Stimulated activated naive CD8-positive, alpha-beta T cell treated with anti-CD3 and anti-CD28 coated beads, Interleukin-15, Interleukin-2, amounts not matched to agents 100 ng/mL and 50 ng/mL, for 24 hours (primary cell): Measurements from ENCODE around the gene ANO9.
"Not testable (repeated sequence)": the region's sequence is repeated elsewhere in the genome, so short reads cannot be mapped to it uniquely, and the experiment has no call there.

Experiments
- H3K27ac Mint-ChIP-seq: one replicate; pipeline ENCODE4 v1.8.0; 2021; ENCODE audit warnings: mild to moderate bottlenecking, mixed read lengths
- H3K27me3 Mint-ChIP-seq: one replicate; pipeline ENCODE4 v1.8.0; 2021; ENCODE audit warnings: mixed read lengths
- H3K36me3 Mint-ChIP-seq: one replicate; pipeline ENCODE4 v1.8.0; 2021; ENCODE audit warnings: low read depth, mixed read lengths
- H3K4me1 Mint-ChIP-seq: one replicate; pipeline ENCODE4 v1.8.0; 2021; ENCODE audit warnings: low read depth, mixed read lengths
- H3K4me3 Mint-ChIP-seq: one replicate; pipeline ENCODE4 v1.8.0; 2021; ENCODE audit warnings: mild to moderate bottlenecking, mixed read lengths
- H3K9me3 Mint-ChIP-seq: one replicate; pipeline ENCODE4 v1.8.0; 2021; ENCODE audit warnings: mixed read lengths

ANO9 gene

DNA sequence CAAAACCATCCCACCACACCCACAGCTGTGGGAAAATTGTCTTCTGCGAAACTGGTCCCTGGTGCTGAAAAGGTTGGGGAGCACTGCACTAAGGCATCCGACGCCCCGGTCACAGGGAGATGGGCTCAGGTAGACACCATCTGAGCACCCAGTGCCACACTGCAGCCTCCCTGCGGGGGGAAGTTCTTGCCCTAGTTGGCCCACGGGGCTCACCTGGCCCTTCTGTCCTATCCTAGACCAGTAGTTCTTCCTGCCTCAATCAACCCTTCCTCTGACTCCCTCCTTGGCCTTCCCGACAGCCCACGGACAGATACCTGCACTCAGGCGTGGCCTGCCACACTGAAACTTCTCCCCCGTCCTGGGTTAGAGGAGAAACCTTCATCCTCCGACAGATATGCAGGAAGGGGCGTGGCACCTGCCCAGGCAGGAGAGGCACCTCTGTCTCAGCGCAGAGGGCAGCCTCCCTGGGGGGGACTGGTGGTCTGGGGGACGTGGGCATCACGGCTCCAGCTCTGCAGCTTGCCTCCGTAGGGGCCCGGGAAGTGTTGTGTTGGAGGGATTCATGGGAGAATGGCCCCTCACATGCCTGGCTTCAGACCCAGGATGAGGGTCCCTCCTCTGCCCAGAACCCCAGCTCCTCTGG is 4.5 kb downstream of the ANO9 start:
- no peaks in the 10 kb centered on the region for H3K9me3 Mint-ChIP-seq
- H3K4me3 Mint-ChIP-seq = no peak overlapping the region
- H3K36me3 Mint-ChIP-seq = no peaks in the 10 kb centered on the region
- H3K27ac Mint-ChIP-seq = no peak overlapping the region
- no peaks in the 10 kb centered on the region for H3K27me3 Mint-ChIP-seq
- H3K4me1 Mint-ChIP-seq = peaks cover 25% of the 10 kb centered on the region

DNA sequence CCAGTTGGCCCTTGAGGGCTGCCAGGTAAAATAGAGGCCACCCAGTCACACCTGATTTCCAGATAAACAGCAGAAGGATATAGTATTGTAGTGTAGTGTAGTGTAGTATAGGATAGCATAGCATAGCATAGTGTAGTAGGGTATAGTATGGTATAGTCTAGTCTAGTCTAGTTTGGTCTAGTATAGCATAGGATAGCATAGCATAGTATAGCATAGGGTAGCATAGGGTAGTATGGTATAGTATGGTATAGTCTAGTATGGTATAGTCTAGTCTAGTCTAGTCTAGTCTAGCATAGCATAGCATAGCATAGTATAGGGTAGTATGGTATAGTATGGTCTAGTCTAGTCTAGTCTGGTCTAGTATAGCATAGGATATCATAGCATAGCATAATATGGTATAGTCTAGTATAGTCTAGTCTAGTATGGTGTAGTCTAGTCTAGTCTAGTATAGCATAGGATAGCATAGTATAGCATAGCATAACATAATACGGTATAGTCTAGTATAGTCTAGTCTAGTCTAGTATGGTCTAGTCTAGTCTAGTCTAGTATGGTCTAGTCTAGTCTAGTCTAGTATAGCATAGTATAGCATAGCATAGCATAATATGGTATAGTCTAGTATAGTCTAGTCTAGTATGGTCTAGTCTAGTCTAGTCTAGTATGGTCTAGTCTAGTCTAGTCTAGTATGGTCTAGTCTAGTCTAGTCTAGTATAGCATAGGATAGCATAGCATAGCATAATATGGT is 6.6 kb downstream of the ANO9 start:
- not testable (repeated sequence) for H3K36me3 Mint-ChIP-seq, H3K9me3 Mint-ChIP-seq, H3K4me3 Mint-ChIP-seq, H3K27me3 Mint-ChIP-seq, H3K27ac Mint-ChIP-seq
- H3K4me1 Mint-ChIP-seq = peaks cover 16% of the 10 kb centered on the region

DNA sequence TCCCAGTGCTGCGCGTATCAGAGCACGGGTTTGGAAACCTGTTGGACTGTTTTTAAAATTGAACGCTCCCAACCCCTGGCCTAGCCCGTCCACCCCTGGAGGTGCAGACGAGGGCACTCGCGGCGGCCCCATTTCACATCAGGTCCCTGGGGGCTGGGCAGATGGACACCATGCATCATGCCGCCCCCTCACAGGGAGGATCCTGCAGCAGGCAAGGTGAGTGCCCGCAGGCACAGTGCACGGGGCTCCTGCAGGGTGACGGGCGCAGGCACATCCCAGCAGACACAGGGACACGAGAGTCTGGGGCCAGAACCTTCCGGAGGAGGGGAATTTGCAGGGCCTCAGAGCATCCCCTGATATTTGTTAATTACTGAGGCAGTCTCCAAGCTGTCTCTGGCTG is 7.3 kb downstream of the ANO9 start:
- Mint-ChIP-seq H3K4me3 (no peak overlapping the region), H3K27ac (no peak overlapping the region), H3K36me3 (no peaks in the 10 kb centered on the region), H3K27me3 (no peaks in the 10 kb centered on the region), H3K4me1 (peaks cover 9% of the 10 kb centered on the region), H3K9me3 (no peaks in the 10 kb centered on the region)

DNA sequence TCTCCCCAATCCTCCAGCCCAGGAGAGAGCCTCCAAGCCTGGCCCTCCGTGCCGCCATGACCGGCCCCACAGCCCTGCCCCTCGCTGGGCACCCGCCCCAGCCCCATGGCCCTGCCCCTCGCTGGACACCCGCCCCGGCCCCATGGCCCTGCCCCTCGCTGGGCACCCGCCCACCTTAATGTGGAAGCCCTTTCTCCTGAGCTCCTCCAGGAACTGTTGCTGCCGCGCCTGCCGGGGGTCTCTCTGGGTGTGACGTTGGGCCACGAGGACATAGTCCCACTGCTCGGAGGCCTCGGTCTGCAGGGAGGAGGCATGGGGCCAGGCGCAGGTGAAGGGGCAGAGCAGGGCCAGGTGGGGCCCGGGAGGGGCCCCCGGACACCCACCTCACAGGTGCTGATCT is 8.2 kb downstream of the ANO9 start:
- H3K27me3 Mint-ChIP-seq = no peaks in the 10 kb centered on the region
- H3K9me3 Mint-ChIP-seq = no peaks in the 10 kb centered on the region
- H3K36me3 Mint-ChIP-seq = peaks cover 2% of the 10 kb centered on the region
- peaks cover 7% of the 10 kb centered on the region for H3K4me1 Mint-ChIP-seq
- H3K4me3 Mint-ChIP-seq = no peak overlapping the region
- H3K27ac Mint-ChIP-seq = no peak overlapping the region

DNA sequence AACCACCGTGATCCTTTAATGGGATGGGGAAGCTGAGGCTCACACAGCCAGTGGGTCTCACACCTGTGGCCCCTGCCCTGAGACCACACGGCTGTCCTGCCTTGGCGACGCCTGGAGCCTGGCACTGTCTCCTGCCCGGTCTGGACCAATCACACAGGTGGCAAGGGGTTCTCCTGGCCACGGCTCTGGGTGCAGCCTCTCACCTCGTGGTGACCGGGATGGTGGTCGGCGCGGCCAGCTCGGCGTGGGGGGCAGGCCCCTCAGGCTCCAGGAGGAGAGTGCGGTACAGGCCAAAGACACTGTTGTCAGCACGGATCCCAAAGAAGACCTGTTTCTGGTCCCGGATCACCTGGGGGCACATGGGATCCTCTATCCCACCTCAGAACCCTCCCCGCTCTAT is 8.7 kb downstream of the ANO9 start:
- H3K27ac Mint-ChIP-seq = no peak overlapping the region
- H3K4me1 Mint-ChIP-seq = peaks cover 5% of the 10 kb centered on the region
- no peak overlapping the region for H3K4me3 Mint-ChIP-seq
- peaks cover 3% of the 10 kb centered on the region for H3K36me3 Mint-ChIP-seq
- H3K27me3 Mint-ChIP-seq = no peaks in the 10 kb centered on the region
- no peaks in the 10 kb centered on the region for H3K9me3 Mint-ChIP-seq

DNA sequence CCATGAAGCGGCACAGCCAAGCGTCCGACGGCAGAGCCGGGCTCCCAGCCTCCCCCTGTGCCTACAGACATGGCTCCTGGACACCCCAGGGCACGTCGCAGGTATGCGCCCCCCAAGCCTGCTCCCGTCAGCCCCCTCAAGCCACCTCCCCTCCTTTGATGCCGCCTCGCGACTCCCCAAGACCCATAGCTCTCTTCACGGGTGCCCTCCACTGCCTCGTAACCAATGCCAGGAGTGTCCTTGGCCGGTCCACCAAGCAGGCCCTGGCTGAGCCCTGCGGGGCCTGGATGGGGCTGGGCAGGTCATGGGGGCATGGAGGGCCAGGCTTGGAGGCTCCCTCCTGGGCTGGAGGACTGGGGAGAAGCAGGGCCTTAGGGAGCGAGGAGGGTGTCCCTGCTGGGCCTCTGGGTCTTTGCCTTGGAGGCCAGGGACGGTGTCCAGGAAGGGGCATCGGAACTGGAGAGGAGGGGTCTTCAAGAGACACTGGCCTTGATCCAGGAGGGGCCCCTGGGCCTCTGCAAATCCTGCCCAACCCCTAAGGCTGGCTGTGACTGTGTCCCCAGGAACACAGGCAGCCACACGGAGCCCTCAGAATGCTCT is 9.2 kb downstream of the ANO9 start:
- Mint-ChIP-seq H3K4me3 (no peak overlapping the region), H3K4me1 (peaks cover 5% of the 10 kb centered on the region), H3K27me3 (no peaks in the 10 kb centered on the region), H3K27ac (no peak overlapping the region), H3K36me3 (peaks cover 3% of the 10 kb centered on the region), H3K9me3 (no peaks in the 10 kb centered on the region)

DNA sequence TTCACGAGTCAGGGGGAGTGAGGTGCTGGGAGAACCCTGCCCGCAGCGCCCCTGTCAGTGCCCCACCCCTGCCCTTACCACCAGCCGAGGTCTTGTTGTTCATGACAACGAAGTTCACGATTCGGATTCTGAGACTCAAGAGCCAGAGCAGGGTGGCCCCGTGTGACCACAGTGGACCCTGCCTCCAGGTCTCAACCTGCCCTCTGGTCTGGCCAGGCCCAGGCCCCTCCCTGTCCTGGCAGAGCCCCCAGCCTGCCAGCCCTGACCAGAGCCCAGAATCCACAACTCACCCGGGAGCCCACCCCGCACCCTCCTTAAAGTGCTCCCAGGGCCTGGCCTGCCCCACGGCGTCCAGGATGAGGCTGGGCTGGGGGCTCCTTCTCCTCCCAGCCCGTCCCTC is 9.9 kb downstream of the ANO9 start:
- Mint-ChIP-seq H3K27ac (no peak overlapping the region), H3K36me3 (peaks cover 3% of the 10 kb centered on the region), H3K9me3 (no peaks in the 10 kb centered on the region), H3K27me3 (no peaks in the 10 kb centered on the region), H3K4me3 (no peak overlapping the region), H3K4me1 (no peaks in the 10 kb centered on the region)

DNA sequence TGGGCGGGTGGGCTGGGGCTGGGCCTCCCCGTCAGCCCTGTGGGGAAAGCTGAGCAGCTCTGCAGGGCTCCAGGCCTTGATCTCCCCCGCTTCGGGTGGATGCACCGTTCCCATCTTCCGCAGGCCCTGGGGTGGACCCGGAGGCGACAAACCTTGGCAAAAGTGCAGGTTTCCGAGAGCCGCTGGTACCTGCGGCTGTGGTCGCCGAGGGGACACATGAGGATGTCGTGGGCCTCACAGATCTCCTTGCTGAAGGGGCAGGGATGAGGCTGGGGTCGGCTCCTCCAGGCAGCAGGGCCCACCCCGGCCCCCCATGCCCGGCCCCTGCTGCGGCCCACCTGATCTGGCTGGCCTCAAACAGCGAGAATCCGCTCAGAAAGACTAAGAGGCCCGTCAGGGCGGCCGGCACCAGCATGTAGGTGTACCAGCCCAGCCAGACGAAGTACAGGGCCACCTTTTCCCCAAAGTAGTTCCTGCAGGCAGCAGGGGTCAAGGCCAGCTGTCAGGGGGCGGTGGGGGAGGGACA is 11.8 kb downstream of the ANO9 start:
- H3K9me3 Mint-ChIP-seq = no peaks in the 10 kb centered on the region
- H3K27me3 Mint-ChIP-seq = no peaks in the 10 kb centered on the region
- no peak overlapping the region for H3K27ac Mint-ChIP-seq
- no peaks in the 10 kb centered on the region for H3K4me1 Mint-ChIP-seq
- H3K4me3 Mint-ChIP-seq = no peak overlapping the region
- H3K36me3 Mint-ChIP-seq = peaks cover 8% of the 10 kb centered on the region

DNA sequence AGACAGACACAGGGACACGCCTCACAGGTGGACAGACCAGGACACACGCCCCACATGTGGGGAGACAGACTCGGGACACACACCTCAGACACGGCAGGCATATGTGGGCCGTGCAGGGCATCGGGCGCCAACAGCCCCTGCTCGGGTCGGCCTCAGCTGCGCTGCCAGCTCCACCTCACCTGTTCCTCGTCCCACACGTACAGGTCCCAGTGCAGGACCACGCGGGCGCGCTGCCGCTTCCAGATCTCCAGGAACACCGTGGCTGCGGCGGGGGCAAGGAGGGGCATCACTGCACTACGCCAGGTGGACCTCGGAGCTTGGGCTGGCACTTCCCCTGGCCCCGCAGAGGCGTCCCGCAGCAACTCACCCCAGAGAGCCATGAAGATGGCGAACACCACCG is 12.4 kb downstream of the ANO9 start:
- Mint-ChIP-seq H3K27me3 (no peaks in the 10 kb centered on the region), H3K9me3 (no peaks in the 10 kb centered on the region), H3K4me1 (no peaks in the 10 kb centered on the region), H3K36me3 (peaks cover 12% of the 10 kb centered on the region), H3K4me3 (no peak overlapping the region), H3K27ac (no peak overlapping the region)

DNA sequence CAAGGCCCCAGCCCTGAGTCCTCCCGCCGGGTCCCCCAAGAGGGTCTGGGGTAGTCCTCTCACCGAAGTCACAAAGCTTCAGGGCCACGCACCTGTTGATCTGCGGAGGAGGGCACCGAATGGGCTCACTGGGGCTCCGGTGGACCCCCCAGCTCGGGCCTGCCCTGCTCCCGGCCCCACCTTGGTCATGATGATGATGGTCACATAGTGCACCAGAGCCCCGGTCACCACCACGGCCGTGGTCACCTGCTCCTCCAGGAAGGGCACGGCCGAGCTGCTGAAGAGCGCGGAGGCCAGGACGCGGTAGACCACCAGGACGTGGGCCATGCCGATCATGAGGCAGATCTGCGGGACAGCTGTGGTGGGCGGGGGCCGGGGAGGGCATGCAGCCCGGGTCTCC is 13.5 kb downstream of the ANO9 start:
- Mint-ChIP-seq H3K27ac (no peak overlapping the region), H3K36me3 (peaks cover 13% of the 10 kb centered on the region), H3K9me3 (no peaks in the 10 kb centered on the region), H3K27me3 (no peaks in the 10 kb centered on the region), H3K4me3 (no peak overlapping the region), H3K4me1 (no peaks in the 10 kb centered on the region)

DNA sequence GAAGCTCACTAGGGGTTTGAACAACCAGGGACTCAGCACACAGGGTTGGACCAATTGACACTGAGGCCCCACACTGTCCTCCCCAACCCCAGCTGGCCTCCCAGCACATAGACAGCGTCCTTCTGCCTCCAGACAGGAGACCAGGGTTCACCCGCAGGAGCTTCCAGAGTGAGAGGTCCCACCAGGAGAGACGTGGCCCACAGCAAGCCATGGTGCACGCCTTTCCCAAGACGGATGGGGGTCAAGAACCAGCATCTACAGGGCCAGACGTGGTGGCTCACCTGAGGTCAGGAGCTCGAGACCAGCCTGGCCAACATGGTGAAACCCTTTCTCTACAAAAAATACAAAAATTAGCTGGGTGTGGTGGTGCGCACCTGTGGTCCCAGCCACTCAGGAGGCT is 15.0 kb downstream of the ANO9 start:
- H3K27me3 Mint-ChIP-seq = no peaks in the 10 kb centered on the region
- peaks cover 13% of the 10 kb centered on the region for H3K36me3 Mint-ChIP-seq
- no peak overlapping the region for H3K27ac Mint-ChIP-seq
- H3K4me1 Mint-ChIP-seq = no peaks in the 10 kb centered on the region
- H3K4me3 Mint-ChIP-seq = no peak overlapping the region
- H3K9me3 Mint-ChIP-seq = no peaks in the 10 kb centered on the region

DNA sequence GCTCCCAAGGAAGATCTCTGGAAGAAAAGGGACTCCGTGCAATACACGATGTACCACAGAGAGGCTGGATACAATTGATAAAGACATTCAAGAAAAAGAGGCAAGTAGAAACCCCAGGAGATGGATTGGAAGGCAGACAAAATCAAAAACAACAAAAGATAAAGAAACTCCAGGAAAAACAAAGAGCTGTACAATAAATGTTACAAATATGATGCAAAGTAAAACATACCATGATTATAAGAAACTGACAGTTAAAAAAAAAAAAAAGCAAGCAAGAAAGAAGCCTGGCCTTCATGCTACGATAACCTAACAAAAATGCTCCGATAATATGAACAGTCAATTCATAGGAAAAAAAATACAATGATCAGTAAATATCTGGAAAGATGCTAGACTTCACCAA is 16.5 kb downstream of the ANO9 start:
- H3K36me3 Mint-ChIP-seq = peaks cover 13% of the 10 kb centered on the region
- no peak overlapping the region for H3K27ac Mint-ChIP-seq
- no peaks in the 10 kb centered on the region for H3K9me3 Mint-ChIP-seq

DNA sequence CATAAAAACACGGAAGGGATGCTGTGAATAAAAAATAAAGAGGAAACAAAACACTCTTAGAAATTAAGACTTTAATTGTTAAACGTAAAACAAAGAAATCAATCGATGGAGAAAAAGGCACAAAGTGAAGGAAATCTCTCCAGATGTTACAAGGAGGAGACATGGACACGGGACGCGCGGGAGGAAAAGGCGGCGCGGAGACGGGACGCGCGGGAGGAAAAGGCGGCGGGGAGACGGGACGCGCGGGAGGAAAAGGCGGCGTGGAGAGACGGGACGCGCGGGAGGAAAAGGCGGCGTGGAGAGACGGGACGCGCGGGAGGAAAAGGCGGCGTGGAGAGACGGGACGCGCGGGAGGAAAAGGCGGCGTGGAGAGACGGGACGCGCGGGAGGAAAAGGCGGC is 17.0 kb downstream of the ANO9 start:
- not testable (repeated sequence) for H3K9me3 Mint-ChIP-seq, H3K4me3 Mint-ChIP-seq, H3K27ac Mint-ChIP-seq, H3K4me1 Mint-ChIP-seq, H3K27me3 Mint-ChIP-seq
- H3K36me3 Mint-ChIP-seq = peaks cover 13% of the 10 kb centered on the region

More for the DNA sequence above, 16.5 kb downstream of the ANO9 start:
- Mint-ChIP-seq H3K27me3 (no peaks in the 10 kb centered on the region), H3K4me1 (no peaks in the 10 kb centered on the region), H3K4me3 (no peak overlapping the region)

DNA sequence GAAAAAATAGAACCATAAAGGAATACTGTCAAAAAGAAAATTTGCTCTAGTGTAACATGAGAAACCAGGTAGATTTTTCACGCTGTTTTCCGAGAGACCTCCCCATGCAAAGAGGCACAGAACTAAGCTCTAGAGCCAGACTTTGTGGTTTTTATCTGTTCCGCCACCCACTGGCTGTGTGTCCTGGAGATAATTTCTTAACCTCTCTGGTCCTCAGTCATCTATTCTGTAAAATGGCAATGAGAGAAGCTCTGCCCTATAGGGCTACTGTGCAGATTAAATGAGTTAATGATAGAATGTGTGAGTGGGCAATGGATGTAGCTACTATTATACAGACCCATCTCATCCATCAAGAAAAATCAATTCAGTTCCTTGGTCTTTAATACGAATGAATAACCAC is 17.6 kb downstream of the ANO9 start:
- no peaks in the 10 kb centered on the region for H3K9me3 Mint-ChIP-seq
- no peaks in the 10 kb centered on the region for H3K4me1 Mint-ChIP-seq
- H3K36me3 Mint-ChIP-seq = peaks cover 13% of the 10 kb centered on the region
- H3K27ac Mint-ChIP-seq = no peak overlapping the region
- H3K4me3 Mint-ChIP-seq = no peak overlapping the region
- H3K27me3 Mint-ChIP-seq = no peaks in the 10 kb centered on the region

DNA sequence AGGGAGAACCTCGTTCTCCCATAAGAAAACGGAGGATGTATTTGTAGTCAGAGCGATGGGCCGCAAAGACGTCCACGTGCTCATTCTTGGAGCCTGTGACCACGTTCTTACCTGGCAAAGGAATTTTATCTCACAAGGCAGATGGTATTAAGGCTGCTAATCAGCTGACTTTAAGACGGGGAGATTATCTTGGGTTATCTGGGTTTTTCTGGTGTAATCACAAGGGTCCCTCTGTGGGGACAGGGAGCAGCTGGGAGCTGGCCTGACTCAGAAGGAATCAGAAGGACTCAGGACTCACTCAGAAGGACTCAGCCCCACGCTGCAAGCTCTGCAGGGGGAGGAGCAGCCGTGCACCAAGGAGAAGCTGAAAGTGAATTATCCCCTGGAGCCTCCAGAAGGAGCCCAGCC is 19.6 kb downstream of the ANO9 start:
- peaks cover 10% of the 10 kb centered on the region for H3K36me3 Mint-ChIP-seq
- no peaks in the 10 kb centered on the region for H3K4me1 Mint-ChIP-seq
- H3K27me3 Mint-ChIP-seq = no peaks in the 10 kb centered on the region
- no peaks in the 10 kb centered on the region for H3K9me3 Mint-ChIP-seq
- H3K4me3 Mint-ChIP-seq = no peak overlapping the region
- no peak overlapping the region for H3K27ac Mint-ChIP-seq
